GM10266 (cell line): ENCODE results near the gene DNAJC12.
A peak's percentile ranks its signal among the peaks of the same experiment; 100 is the strongest.
"Not testable (repeated sequence)": the region's sequence is repeated elsewhere in the genome, so short reads cannot be mapped to it uniquely, and the experiment has no call there.

Experiments used
- DNase-seq: peaks from one replicate; pipeline ENCODE4 v3.0.0; 2012; ENCODE audit errors: extremely low spot score
- CTCF ChIP-seq: IDR thresholded peaks from 2 replicates; pipeline ENCODE4 v1.5.1; 2012; ENCODE audit warnings: mild to moderate bottlenecking, low read depth; ENCODE audit not compliant: control insufficient read depth, insufficient read depth; ENCODE audit errors: missing control alignments

DNAJC12 gene

DNA sequence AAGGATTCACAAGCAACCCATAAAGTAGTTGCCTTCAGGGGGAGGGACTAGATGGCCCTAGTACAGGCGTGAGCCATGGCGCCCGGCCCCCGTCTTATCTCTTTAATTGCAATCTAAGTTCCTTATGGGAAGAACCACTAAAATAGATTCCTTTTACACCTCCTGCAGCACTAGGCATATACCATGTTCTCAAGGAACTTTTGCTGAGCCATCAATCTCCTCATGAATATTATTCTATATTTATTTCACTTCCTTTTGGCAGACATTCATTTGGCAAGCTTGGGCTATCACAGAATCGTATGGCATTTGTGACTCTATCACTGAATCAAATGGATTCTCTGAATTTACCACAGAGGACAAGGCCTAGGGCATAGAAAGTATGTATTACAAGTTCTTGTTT lies 14.8 kb upstream of the DNAJC12 start:
- TF ChIP-seq CTCF = no peak
- no peak for DNase-seq

- TF ChIP-seq CTCF = no peak
- no peak for DNase-seq
Measured at GRCh38 chr10:67851186-67851585, 13.2 kb upstream of the DNAJC12 start.

- no peak for TF ChIP-seq CTCF
- DNase-seq = peak; percentile 85
Measured at GRCh38 chr10:67849331-67850011, 11.5 kb upstream of the DNAJC12 start.

DNA sequence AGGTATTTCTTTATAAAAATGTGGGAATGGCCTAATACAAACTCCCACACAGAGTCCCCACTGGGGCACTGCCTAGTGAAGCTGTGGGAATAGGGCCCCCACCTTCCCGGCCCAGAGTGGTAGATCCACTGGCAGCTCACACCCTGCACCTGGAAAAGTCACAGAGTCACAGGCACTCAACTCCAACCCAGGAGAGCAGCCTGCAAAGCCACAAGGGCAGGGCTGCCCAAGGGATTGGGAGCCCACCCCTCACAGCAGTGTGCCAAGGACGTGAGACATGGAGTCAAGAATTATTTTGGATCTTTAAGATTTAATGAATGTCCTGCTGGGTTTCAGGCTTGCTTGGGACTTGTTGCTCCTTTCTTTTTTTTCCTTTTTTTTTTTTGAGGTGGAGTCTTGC lies 5.3 kb upstream of the DNAJC12 start:
- DNase-seq = no peak
- TF ChIP-seq CTCF = no peak

DNA sequence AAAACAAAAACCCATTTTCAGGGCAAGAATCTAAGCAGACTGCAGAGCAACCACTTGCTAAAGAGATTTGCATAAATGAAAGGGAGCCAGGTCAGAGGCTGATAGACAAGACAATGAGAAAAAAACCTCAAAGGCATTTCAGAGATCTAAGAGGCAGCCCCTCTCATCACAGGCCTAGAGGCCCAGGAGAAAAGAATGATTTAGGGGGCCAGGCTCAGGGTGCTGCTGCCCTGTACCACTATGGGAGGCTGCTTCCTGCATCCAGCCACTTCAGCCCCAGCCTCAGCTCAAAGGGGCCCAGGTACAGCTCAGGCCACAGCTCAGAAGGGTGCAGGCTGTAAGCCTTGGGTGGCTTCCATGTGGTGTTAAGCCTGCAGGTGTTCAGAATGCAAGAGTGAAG lies 3.7 kb upstream of the DNAJC12 start:
- no peak for TF ChIP-seq CTCF
- DNase-seq = no peak

GRCh38 chr10:67839951-67840350 lies 2.0 kb upstream of the DNAJC12 start:
- TF ChIP-seq CTCF = no peak
- DNase-seq = no peak

- not testable (repeated sequence) for DNase-seq
Measured at GRCh38 chr10:67839511-67839910, 1.5 kb upstream of the DNAJC12 start.

DNA sequence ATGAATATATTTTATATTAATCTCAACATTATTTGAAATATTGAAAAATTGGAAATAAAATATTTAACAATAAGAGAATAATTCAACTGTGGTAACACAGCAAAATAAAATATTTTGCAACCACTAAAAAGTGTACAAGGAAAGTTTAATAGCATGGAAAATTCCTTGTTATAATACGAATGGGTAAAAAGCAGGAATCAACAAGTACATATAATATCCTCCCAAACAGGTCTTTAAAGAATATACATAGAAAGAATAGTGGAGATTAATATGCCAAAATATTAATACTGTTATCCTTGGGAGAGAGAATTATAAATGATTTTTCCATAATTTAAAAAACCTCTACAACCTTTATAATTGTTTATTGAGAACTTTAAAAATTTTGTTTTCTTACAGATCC lies 1.0 kb downstream of the DNAJC12 start:
- DNase-seq = no peak
- TF ChIP-seq CTCF = no peak
